GM19099 (cell line): ENCODE data around the gene ARHGEF37.

Experiments used
- POLR2A ChIP-seq: IDR thresholded peaks from 3 replicates; pipeline ENCODE4 v1.6.1; 2011; ENCODE audit warnings: low read depth; ENCODE audit not compliant: insufficient read length; ENCODE audit errors: extremely low read depth

ARHGEF37 gene

GRCh38 chr5:149684371-149684770, 103.1 kb downstream of the ARHGEF37 start:
- TF ChIP-seq POLR2A = no peak
